GM12801 (cell line): ENCODE data around the gene DUOXA2.

ENCODE experiments used
- CTCF ChIP-seq: IDR thresholded peaks from one replicate; pipeline ENCODE4 v1.5.1; 2011; ENCODE audit warnings: control low read depth; ENCODE audit not compliant: insufficient read length; ENCODE audit errors: extremely low read depth

Gene DUOXA2

DNA sequence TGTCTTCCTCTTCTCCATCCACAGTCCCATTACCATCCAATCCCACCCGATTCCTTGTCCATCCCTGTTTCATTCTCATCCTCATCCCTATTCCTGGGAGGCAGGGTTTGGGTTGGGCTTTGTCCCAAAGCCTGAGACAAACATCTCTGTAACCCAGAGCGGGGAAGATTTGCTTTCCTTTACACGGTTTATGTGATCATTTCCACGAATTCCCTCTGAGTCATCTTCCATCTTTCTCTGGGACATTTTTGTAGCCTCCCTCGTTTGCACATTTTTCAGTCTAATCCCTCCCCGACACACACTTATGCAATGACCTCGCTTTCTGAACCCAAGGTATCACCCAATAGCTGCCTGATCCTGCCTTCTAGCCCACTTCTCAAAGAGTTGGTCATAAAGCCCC is 23.0 kb upstream of the DUOXA2 start:
- no peak for TF ChIP-seq CTCF

- no peak for TF ChIP-seq CTCF
Measured at GRCh38 chr15:45091576-45091975, 22.6 kb upstream of the DUOXA2 start.

DNA sequence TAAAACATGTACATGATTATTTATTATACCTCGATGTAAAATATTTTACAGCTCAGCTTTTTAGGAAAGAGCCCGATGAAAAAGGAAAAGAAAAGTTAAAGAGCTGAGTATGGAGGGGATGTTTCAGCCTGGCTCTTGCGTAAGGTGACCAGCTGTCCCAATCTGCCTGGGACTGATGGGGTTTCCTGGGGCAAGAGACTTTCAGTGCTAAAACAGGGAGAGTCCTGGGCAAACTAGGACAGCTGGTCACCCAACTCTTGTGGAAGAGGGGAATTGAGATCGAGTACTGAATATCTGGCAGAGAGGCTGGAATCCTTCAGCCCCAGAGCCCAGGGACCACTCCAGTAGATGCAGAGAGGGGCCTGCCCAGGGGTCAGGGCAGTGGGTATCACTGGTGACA is 21.1 kb upstream of the DUOXA2 start:
- TF ChIP-seq CTCF: no peak

DNA sequence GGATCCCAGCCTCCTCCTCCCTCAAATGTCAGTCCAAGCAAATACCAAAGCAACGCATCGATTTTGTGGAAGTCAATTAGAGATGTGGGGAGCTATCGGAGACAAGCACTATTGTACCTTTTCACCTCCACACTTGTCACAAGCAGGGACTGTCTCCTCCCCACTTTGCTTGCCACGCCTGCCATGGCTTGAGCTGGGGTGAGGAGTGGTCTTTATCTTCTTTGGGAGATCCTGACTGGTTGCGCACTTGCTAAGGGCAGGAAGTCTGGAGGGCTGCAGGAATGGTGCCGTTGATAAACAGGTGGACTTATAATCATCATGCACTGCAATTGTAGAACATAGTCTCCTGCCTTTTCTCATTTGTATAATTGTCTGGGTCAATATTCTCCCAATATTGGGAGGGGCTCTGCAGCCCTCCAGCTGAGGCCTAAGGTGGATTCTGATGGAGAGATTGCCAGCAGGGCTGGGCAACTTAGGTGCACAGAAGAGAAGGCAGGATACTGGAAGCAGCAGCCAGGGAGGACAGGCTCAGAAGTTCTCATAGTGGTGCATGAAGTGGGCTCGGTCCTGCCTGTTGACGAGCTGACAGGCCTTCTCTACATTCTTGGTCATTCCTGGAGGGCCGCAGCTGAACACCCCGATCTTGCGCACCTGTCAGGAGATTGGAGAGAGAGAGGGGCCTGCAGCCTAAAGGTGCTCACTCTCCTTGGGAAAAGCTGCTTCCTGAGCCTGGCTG is 20.3 kb upstream of the DUOXA2 start:
- no peak for TF ChIP-seq CTCF

DNA sequence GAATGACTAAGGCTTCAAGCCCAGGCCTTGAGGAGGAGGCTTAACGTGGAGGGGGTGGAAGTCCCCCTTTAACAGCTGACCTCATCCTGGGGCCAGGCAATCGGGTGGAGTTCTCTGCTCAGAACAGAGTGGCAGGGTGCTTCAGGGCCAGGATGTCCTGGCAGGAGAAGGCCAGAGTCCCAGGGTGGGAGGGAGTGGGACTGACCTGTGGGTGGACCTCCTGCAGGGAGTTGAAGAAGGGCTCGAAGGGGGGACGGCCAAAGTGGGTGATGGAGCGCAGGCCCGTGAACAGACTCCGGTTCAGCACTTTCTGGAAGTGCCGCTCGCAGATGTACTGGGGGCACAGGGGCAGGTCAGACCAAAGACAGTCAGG is 19.8 kb upstream of the DUOXA2 start:
- TF ChIP-seq CTCF: no peak

- no peak for TF ChIP-seq CTCF
Measured at GRCh38 chr15:45095661-45096060, 18.5 kb upstream of the DUOXA2 start.

DNA sequence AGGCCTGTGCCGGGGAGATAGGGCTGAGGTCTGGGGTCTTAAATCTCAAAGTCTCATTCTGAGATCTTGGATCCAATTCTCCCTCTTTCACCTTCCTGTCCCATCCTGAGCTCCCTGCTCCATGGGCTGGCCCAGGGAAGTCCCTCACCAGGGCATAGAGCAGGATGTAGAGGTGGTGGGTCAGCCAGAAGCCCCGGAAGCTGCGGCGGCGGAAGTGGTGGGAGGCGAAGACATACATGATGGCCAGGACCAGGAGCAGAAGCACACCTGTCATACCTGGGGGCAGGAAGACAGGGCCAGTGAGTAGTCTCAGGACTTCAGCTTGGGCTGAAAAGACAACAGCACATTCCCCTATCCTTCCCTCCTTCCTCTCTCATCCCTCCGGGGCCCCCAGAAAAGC is 16.7 kb upstream of the DUOXA2 start:
- no peak for TF ChIP-seq CTCF

DNA sequence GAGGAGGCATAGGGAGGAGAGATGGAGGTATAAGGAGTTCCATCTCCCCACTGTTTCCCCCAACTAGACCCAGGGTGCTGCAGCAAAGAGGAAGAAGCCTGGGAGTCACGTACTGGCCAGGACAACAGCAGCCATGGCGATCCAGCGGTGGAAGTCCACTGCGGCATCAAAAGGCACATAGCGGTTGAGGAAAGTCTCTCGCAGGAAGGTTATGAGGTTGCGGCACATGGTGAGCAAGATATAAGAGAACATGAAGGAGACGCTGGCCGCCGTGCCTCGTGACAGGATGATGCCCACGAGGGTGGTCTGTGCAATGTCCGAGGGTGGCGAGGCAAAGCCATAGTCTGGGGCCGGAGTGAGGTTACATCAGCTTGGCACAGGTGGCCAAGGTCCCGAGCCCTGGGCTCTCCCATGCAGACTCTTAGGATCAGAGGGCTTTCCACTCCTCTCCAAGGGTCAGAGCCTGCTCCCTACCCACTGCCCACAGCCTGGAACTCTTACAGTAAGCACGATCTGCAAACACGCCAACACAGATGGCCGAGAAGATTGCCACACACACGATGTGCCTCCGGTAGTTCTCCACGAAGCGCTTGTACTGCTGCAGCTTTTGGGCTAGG is 14.5 kb upstream of the DUOXA2 start:
- no peak for TF ChIP-seq CTCF
